HepG2 (cell line): ENCODE results near the gene SMIM44. TPM values are rescaled to one million over a fixed set of nuclear protein-coding genes. Genes with fewer than 3 reads are reported as not detected.

Experiments used
- ERF ChIP-seq: IDR thresholded peaks from 2 replicates; pipeline ENCODE4 v1.6.1; 2018; ENCODE audit warnings: missing biosample characterization, missing genetic modification reagents
- FOXK2 ChIP-seq: fragments of 450-650 bp; IDR thresholded peaks from 2 replicates; pipeline ENCODE4 v1.6.1; 2016
- FOXP1 ChIP-seq, 2 experiments: fragments of 450-650 bp in 1 of 2; IDR thresholded peaks; 2 replicates each; pipeline ENCODE4 v1.6.1; 2017 to 2018; ENCODE audit warnings: antibody characterized with exemption in 1 of 2
- GATAD2A ChIP-seq: IDR thresholded peaks from 2 replicates; pipeline ENCODE4 v1.6.1; 2016
- HIVEP1 ChIP-seq: sonication (generic); formaldehyde crosslinking; IDR thresholded peaks from 2 replicates; pipeline ENCODE4 v1.4.0; 2020; ENCODE audit warnings: mild to moderate bottlenecking, missing genetic modification reagents
- HOXA9 ChIP-seq: sonication (generic); formaldehyde crosslinking; IDR thresholded peaks from 2 replicates; pipeline ENCODE4 v1.8.1; 2022; ENCODE audit warnings: missing genetic modification reagents, mild to moderate bottlenecking, moderate library complexity, borderline replicate concordance
- KAT7 ChIP-seq: IDR thresholded peaks from 2 replicates; pipeline ENCODE4 v1.6.1; 2018; ENCODE audit warnings: borderline replicate concordance, missing compliant biosample characterization
- KDM3A ChIP-seq: IDR thresholded peaks from 2 replicates; pipeline ENCODE4 v1.6.1; 2018; ENCODE audit warnings: low read depth, missing compliant biosample characterization
- MXD1 ChIP-seq: sonication (generic); formaldehyde crosslinking; IDR thresholded peaks from 2 replicates; pipeline ENCODE4 v1.4.0; 2020; ENCODE audit warnings: mild to moderate bottlenecking, missing genetic modification reagents
- MXD3 ChIP-seq: IDR thresholded peaks from 2 replicates; pipeline ENCODE4 v1.6.1; 2016; ENCODE audit warnings: mild to moderate bottlenecking, missing biosample characterization, missing genetic modification reagents
- NAIF1 ChIP-seq: sonication (generic); formaldehyde crosslinking; IDR thresholded peaks from 2 replicates; pipeline ENCODE4 v1.5.0; 2020; ENCODE audit warnings: mild to moderate bottlenecking, missing genetic modification reagents, borderline replicate concordance
- NFIC ChIP-seq: IDR thresholded peaks from 2 replicates; pipeline ENCODE4 v1.6.1; 2012; ENCODE audit warnings: mild to moderate bottlenecking, low read length, inconsistent platforms
- NR3C1 ChIP-seq: sonication (generic); formaldehyde crosslinking; IDR thresholded peaks from 2 replicates; pipeline ENCODE4 v1.4.0; 2020; ENCODE audit warnings: missing genetic modification reagents
- RFXAP ChIP-seq: sonication (generic); formaldehyde crosslinking; IDR thresholded peaks from 2 replicates; pipeline ENCODE4 v1.4.0; 2020; ENCODE audit warnings: missing genetic modification reagents, borderline replicate concordance
- TARDBP ChIP-seq: sonication (generic); formaldehyde crosslinking; IDR thresholded peaks from 2 replicates; pipeline ENCODE4 v1.8.0; 2022; ENCODE audit warnings: mild to moderate bottlenecking, missing genetic modification reagents
- YEATS2 ChIP-seq: sonication (generic); formaldehyde crosslinking; IDR thresholded peaks from 2 replicates; pipeline ENCODE4 v1.4.0; 2020; ENCODE audit warnings: missing genetic modification reagents, borderline replicate concordance
- ZNF180 ChIP-seq: sonication (generic); formaldehyde crosslinking; IDR thresholded peaks from 2 replicates; pipeline ENCODE4 v1.4.0; 2020; ENCODE audit warnings: low read depth, missing genetic modification reagents, borderline replicate concordance
- ZNF605 ChIP-seq: sonication (generic); formaldehyde crosslinking; IDR thresholded peaks from 2 replicates; pipeline ENCODE4 v1.8.0; 2022; ENCODE audit warnings: mild to moderate bottlenecking, missing genetic modification reagents
- ZNF672 ChIP-seq: sonication (generic); formaldehyde crosslinking; IDR thresholded peaks from 2 replicates; pipeline ENCODE4 v1.8.1; 2022; ENCODE audit warnings: missing genetic modification reagents
- ZNF777 ChIP-seq: sonication (generic); formaldehyde crosslinking; IDR thresholded peaks from 2 replicates; pipeline ENCODE4 v1.4.0; 2020; ENCODE audit warnings: missing genetic modification reagents
- ZSCAN20 ChIP-seq: sonication (generic); formaldehyde crosslinking; IDR thresholded peaks from 2 replicates; pipeline ENCODE4 v1.4.0; 2020; ENCODE audit warnings: missing genetic modification reagents, mild to moderate bottlenecking, borderline replicate concordance
- polyA plus RNA-seq, 8 experiments: library from polyadenylated mRNA; depleted of rRNA in 3 of 8; stranded (reverse) in 7 of 8; unstranded in 1 of 8; fragments of >200 nt; fragmentation: Illumina TruSeq in 4 of 8; extraction: Trizol in 4 of 8; gene quantifications; 2 replicates each; pipeline versions ENCODE4 v1.2.1 to v1.2.3, GENCODE V29; 2011 to 2016; ENCODE audit warnings: low read depth in 4 of 8, missing spikeins in 1 of 8, mixed read lengths in 1 of 8; ENCODE audit not compliant: insufficient read depth in 1 of 8
- total RNA-seq, 5 experiments: library from RNA; depleted of rRNA; stranded (reverse); fragments of >200 nt; fragmentation: Illumina TruSeq; extraction: Trizol; gene quantifications; 2 replicates each; pipeline ENCODE4 v1.2.3, GENCODE V29; 2016; ENCODE audit warnings: low read depth in 1 of 5
- TF ChIP-seq, protein P1 (sequence below): sonication (generic); formaldehyde crosslinking; IDR thresholded peaks from 2 replicates; pipeline ENCODE4 v1.5.0; 2020; ENCODE audit warnings: mild to moderate bottlenecking, missing genetic modification reagents, borderline replicate concordance

Gene SMIM44
- total and polyA plus RNA-seq, 2 of the 13 experiments (the other 11 are each of a cell fraction or from before 2014, with no cell fraction given): not detected

GRCh38 chr19:3434630-3435553 is 48.3 kb downstream of the SMIM44 start (continued):
- peak; percentile 76; the same call in 1 of the 2 replicates for TF ChIP-seq HIVEP1 (CRISPR knock-in tag)
- TF ChIP-seq GATAD2A (CRISPR knock-in tag): no peak
- peak; percentile 76 for TF ChIP-seq YEATS2 (CRISPR knock-in tag)
- no peak; the same call in 1 of the 2 replicates for TF ChIP-seq MXD1
- TF ChIP-seq ZSCAN20 (CRISPR knock-in tag): no peak
- TF ChIP-seq NAIF1: no peak
- peak; percentile 76; the same call in 1 of the 2 replicates for TF ChIP-seq ZNF605 (CRISPR knock-in tag)
- no peak for TF ChIP-seq FOXP1 (IDR thresholded peaks at IDR 0.05)
- TF ChIP-seq FOXP1 (CRISPR knock-in tag; IDR thresholded peaks at IDR 0.05): no peak
- TF ChIP-seq, protein P1, sequence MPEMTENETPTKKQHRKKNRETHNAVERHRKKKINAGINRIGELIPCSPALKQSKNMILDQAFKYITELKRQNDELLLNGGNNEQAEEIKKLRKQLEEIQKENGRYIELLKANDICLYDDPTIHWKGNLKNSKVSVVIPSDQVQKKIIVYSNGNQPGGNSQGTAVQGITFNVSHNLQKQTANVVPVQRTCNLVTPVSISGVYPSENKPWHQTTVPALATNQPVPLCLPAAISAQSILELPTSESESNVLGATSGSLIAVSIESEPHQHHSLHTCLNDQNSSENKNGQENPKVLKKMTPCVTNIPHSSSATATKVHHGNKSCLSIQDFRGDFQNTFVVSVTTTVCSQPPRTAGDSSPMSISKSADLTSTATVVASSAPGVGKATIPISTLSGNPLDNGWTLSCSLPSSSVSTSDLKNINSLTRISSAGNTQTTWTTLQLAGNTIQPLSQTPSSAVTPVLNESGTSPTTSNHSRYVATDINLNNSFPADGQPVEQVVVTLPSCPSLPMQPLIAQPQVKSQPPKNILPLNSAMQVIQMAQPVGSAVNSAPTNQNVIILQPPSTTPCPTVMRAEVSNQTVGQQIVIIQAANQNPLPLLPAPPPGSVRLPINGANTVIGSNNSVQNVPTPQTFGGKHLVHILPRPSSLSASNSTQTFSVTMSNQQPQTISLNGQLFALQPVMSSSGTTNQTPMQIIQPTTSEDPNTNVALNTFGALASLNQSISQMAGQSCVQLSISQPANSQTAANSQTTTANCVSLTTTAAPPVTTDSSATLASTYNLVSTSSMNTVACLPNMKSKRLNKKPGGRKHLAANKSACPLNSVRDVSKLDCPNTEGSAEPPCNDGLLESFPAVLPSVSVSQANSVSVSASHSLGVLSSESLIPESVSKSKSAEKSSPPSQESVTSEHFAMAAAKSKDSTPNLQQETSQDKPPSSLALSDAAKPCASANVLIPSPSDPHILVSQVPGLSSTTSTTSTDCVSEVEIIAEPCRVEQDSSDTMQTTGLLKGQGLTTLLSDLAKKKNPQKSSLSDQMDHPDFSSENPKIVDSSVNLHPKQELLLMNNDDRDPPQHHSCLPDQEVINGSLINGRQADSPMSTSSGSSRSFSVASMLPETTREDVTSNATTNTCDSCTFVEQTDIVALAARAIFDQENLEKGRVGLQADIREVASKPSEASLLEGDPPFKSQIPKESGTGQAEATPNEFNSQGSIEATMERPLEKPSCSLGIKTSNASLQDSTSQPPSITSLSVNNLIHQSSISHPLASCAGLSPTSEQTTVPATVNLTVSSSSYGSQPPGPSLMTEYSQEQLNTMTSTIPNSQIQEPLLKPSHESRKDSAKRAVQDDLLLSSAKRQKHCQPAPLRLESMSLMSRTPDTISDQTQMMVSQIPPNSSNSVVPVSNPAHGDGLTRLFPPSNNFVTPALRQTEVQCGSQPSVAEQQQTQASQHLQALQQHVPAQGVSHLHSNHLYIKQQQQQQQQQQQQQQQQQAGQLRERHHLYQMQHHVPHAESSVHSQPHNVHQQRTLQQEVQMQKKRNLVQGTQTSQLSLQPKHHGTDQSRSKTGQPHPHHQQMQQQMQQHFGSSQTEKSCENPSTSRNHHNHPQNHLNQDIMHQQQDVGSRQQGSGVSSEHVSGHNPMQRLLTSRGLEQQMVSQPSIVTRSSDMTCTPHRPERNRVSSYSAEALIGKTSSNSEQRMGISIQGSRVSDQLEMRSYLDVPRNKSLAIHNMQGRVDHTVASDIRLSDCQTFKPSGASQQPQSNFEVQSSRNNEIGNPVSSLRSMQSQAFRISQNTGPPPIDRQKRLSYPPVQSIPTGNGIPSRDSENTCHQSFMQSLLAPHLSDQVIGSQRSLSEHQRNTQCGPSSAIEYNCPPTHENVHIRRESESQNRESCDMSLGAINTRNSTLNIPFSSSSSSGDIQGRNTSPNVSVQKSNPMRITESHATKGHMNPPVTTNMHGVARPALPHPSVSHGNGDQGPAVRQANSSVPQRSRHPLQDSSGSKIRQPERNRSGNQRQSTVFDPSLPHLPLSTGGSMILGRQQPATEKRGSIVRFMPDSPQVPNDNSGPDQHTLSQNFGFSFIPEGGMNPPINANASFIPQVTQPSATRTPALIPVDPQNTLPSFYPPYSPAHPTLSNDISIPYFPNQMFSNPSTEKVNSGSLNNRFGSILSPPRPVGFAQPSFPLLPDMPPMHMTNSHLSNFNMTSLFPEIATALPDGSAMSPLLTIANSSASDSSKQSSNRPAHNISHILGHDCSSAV: no peak
- TF ChIP-seq MXD3: no peak; the same call in 1 of the 2 replicates
- TF ChIP-seq FOXK2: no peak
- TF ChIP-seq ZNF672: no peak
- TF ChIP-seq ZNF180 (CRISPR knock-in tag): no peak
- TF ChIP-seq ERF: no peak
- TF ChIP-seq HOXA9: no peak
- TF ChIP-seq NFIC: no peak
- 0 out of 2 replicates have a peak, but pooled peaks have one; percentile 47 for TF ChIP-seq KDM3A (CRISPR knock-in tag)
- TF ChIP-seq ZNF777 (CRISPR knock-in tag): peak; percentile 64; the same call in 1 of the 2 replicates
- no peak for TF ChIP-seq NR3C1 (CRISPR knock-in tag)
- 0 out of 2 replicates have a peak, but pooled peaks have one; percentile 3 for TF ChIP-seq KAT7
- TF ChIP-seq RFXAP (CRISPR knock-in tag): no peak
- TF ChIP-seq TARDBP (CRISPR knock-in tag): 0 out of 2 replicates have a peak, but pooled peaks have one; percentile 14
